ENCODE results near the gene PLAC8L1. TPM values are rescaled to one million over a fixed set of nuclear protein-coding genes. Genes with fewer than 3 reads are reported as not detected.

The PLAC8L1 gene
- total RNA-seq, 1 experiment from 2014 or later, result 2.7 TPM

DNA sequence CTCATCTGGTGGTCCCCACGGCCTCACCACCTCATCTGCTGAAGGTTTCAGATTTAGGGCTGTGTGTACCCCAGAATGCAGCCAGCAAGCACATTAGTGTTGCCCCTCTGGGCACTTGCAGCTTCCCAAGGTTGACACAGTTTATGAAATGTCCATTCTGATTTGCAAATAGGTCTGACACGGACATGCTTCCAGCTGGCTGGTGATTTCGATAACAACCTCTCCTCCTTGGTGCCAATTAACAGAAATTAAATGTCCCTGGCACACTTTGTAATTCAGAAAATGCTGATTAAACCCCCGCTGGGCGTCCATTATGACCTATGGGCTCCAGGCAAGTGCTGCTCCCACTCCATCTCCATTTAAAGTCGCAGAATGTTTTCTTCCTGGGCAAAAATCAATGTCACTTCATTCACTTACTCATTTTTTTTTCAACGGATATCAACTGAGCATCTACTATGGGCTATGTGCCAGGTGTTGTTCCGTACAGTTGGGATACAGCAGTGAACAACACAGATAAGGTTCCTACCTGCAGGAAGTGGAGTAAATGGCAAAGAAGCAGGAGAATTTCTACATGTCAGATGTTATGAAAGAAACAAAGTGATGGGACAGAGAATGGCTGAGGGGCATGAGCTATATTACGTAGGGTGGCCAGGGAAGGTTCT lies 32.0 kb downstream of the PLAC8L1 start:
- Histone ChIP-seq H3K4me1 (ENCODE audit: insufficient read depth, low read length, poor library complexity, severe bottlenecking) (no peaks in the 10 kb centered on the region), H3K27me3 (replicated peaks; ENCODE audit: insufficient read depth, low read depth, low read length, poor library complexity) (no peaks in the 10 kb centered on the region), H3K27ac (ENCODE audit: low read depth, low read length, poor library complexity, severe bottlenecking) (no peak overlapping the region), H3K9me3 (ENCODE audit: low read depth, low read length, poor library complexity, severe bottlenecking) (no peaks in the 10 kb centered on the region), H3K4me3 (ENCODE audit: low read depth, low read length, poor library complexity, severe bottlenecking) (no peak overlapping the region), H3K36me3 (ENCODE audit: insufficient read depth, low read length, poor library complexity, severe bottlenecking) (no peaks in the 10 kb centered on the region)
- BruUV-seq (replicated peaks), result no TSS peak
- CTCF ChIA-PET, result no interaction called here
- no peak for DNase-seq (ENCODE audit: low spot score)
- POLR2A ChIA-PET (ENCODE audit: low non-redundant PET), result no interaction called here
- intact Hi-C loops (cut with micrococcal nuclease; ENCODE audit: unreplicated experiment), result loop anchor here (10.0 kb wide), 1 partner anchor 351 kb away; no protein-coding TSS in a partner anchor
- no peak for TF ChIP-seq EZH2 (IDR thresholded peaks at IDR 0.05; ENCODE audit: borderline replicate concordance, low read depth, low read length, poor library complexity, severe bottlenecking)
- TF ChIP-seq, protein P1, sequence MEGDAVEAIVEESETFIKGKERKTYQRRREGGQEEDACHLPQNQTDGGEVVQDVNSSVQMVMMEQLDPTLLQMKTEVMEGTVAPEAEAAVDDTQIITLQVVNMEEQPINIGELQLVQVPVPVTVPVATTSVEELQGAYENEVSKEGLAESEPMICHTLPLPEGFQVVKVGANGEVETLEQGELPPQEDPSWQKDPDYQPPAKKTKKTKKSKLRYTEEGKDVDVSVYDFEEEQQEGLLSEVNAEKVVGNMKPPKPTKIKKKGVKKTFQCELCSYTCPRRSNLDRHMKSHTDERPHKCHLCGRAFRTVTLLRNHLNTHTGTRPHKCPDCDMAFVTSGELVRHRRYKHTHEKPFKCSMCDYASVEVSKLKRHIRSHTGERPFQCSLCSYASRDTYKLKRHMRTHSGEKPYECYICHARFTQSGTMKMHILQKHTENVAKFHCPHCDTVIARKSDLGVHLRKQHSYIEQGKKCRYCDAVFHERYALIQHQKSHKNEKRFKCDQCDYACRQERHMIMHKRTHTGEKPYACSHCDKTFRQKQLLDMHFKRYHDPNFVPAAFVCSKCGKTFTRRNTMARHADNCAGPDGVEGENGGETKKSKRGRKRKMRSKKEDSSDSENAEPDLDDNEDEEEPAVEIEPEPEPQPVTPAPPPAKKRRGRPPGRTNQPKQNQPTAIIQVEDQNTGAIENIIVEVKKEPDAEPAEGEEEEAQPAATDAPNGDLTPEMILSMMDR (conservative IDR thresholded peaks at IDR 0.05; ENCODE audit: low read depth, low read length), result no peak

DNA sequence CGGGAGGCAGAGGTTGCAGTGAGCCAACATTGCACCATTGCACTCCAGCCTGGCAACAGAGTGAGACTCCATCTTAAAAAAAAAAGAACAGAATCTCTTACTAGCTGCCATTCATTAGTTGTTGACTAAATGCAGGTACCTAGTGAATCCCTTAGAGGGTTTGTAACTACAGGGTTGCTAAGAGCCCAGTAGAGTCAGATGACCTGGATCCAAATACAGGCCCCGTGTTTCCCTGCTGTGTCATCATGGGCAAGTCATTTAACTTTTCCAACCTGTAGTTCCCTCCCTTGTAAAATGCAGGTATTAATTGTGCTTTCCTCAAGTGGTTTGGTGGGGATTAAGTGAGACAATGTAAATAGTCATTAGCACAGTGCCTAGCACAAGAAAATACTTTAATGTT lies 32.8 kb downstream of the PLAC8L1 start:
- POLR2A ChIA-PET (ENCODE audit: low non-redundant PET), result no interaction called here
- no peaks in the 10 kb centered on the region for H3K36me3 ChIP-seq (ENCODE audit: insufficient read depth, low read length, poor library complexity, severe bottlenecking)
- no peak overlapping the region for H3K4me3 ChIP-seq (ENCODE audit: low read depth, low read length, poor library complexity, severe bottlenecking)
- TF ChIP-seq, protein P1 (conservative IDR thresholded peaks at IDR 0.05; ENCODE audit: low read depth, low read length), result no peak
- no peak for TF ChIP-seq EZH2 (IDR thresholded peaks at IDR 0.05; ENCODE audit: borderline replicate concordance, low read depth, low read length, poor library complexity, severe bottlenecking)
- no peaks in the 10 kb centered on the region for H3K27me3 ChIP-seq (replicated peaks; ENCODE audit: insufficient read depth, low read depth, low read length, poor library complexity)
- CTCF ChIA-PET, result no interaction called here
- no peaks in the 10 kb centered on the region for H3K9me3 ChIP-seq (ENCODE audit: low read depth, low read length, poor library complexity, severe bottlenecking)
- DNase-seq (ENCODE audit: low spot score), result no peak
- intact Hi-C loops (cut with micrococcal nuclease; ENCODE audit: unreplicated experiment), result loop anchor here (10.0 kb wide), 1 partner anchor 352 kb away; no protein-coding TSS in a partner anchor
- no peaks in the 10 kb centered on the region for H3K4me1 ChIP-seq (ENCODE audit: insufficient read depth, low read length, poor library complexity, severe bottlenecking)
- H3K27ac ChIP-seq (ENCODE audit: low read depth, low read length, poor library complexity, severe bottlenecking), result no peak overlapping the region
- BruUV-seq (replicated peaks), result no TSS peak

DNA sequence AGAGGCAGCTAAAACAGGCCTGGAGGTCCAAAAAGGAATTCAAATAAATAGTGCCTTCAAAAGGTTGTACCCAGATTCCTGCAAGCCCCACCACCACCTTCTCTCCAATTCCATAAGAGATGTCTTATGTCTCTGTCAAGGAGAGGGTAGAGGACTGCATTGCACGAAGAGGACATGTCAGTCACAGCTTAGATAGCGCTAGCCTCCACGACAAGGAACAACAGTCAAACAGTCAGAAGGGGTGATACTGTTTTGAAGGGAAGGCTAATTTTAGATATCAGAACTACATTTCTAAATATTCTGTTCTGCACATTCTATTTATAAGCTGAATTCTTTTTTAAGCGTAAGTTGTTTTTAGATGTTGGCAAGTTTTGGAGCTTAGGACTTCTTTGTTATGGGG lies 34.2 kb downstream of the PLAC8L1 start:
- Histone ChIP-seq H3K9me3 (ENCODE audit: low read depth, low read length, poor library complexity, severe bottlenecking) (no peaks in the 10 kb centered on the region), H3K36me3 (ENCODE audit: insufficient read depth, low read length, poor library complexity, severe bottlenecking) (no peaks in the 10 kb centered on the region), H3K27me3 (replicated peaks; ENCODE audit: insufficient read depth, low read depth, low read length, poor library complexity) (no peaks in the 10 kb centered on the region), H3K4me3 (ENCODE audit: low read depth, low read length, poor library complexity, severe bottlenecking) (no peak overlapping the region), H3K4me1 (ENCODE audit: insufficient read depth, low read length, poor library complexity, severe bottlenecking) (no peaks in the 10 kb centered on the region), H3K27ac (ENCODE audit: low read depth, low read length, poor library complexity, severe bottlenecking) (no peak overlapping the region)
- CTCF ChIA-PET, result no interaction called here
- intact Hi-C loops (cut with micrococcal nuclease; ENCODE audit: unreplicated experiment), result loop anchor here (10.0 kb wide), 1 partner anchor 354 kb away; no protein-coding TSS in a partner anchor
- TF ChIP-seq, protein P1 (conservative IDR thresholded peaks at IDR 0.05; ENCODE audit: low read depth, low read length), result no peak
- no peak for TF ChIP-seq EZH2 (IDR thresholded peaks at IDR 0.05; ENCODE audit: borderline replicate concordance, low read depth, low read length, poor library complexity, severe bottlenecking)
- POLR2A ChIA-PET (ENCODE audit: low non-redundant PET), result interaction anchor here (0.6 kb wide), 1 partner anchor 75 kb away, joined by 28 read pairs; no protein-coding TSS in a partner anchor
- no TSS peak for BruUV-seq (replicated peaks)
- no peak for DNase-seq (ENCODE audit: low spot score)

Measured in A673 (cell line).